H9 (cell line): ENCODE measurements around the gene OPN5. TPM values are rescaled to one million over a fixed set of nuclear protein-coding genes. Genes with fewer than 3 reads are reported as not detected.

Source experiments
- DNase-seq: peaks from one replicate; pipeline ENCODE4 v3.0.0-alpha.2; 2017
- H2AFZ ChIP-seq: one replicate; pipeline ENCODE4 v1.6.1; 2013; ENCODE audit warnings: mild to moderate bottlenecking, low read length, control low read depth, moderate library complexity
- H2AK5ac ChIP-seq: 2 replicates; pipeline ENCODE4 v1.6.1; 2013; ENCODE audit warnings: low read length, control low read depth, mixed read lengths; ENCODE audit not compliant: insufficient read length
- H2BK120ac ChIP-seq: one replicate; pipeline ENCODE4 v1.6.1; 2013; ENCODE audit warnings: low read depth, mild to moderate bottlenecking, low read length, control low read depth, inconsistent platforms; ENCODE audit not compliant: poor library complexity, severe bottlenecking
- H2BK12ac ChIP-seq: 2 replicates; pipeline ENCODE4 v1.6.1; 2013; ENCODE audit warnings: low read length, control low read depth, mixed read lengths, low read depth; ENCODE audit not compliant: insufficient read length
- H2BK15ac ChIP-seq: 2 replicates; pipeline ENCODE4 v1.6.1; 2013; ENCODE audit warnings: low read depth, low read length, control low read depth
- H2BK20ac ChIP-seq: one replicate; pipeline ENCODE4 v1.6.1; 2013; ENCODE audit warnings: low read depth, mild to moderate bottlenecking, low read length, control low read depth, inconsistent platforms; ENCODE audit not compliant: poor library complexity, severe bottlenecking
- H2BK5ac ChIP-seq: 2 replicates; pipeline ENCODE4 v1.6.1; 2013; ENCODE audit warnings: low read length, control low read depth, mixed read lengths; ENCODE audit not compliant: insufficient read length
- H3K14ac ChIP-seq: 2 replicates; pipeline ENCODE4 v1.6.1; 2013; ENCODE audit warnings: low read length, control low read depth; ENCODE audit not compliant: insufficient read depth
- H3K18ac ChIP-seq: 2 replicates; pipeline ENCODE4 v1.6.1; 2013; ENCODE audit warnings: low read depth, mild to moderate bottlenecking, mixed read lengths, low read length, control low read depth; ENCODE audit not compliant: insufficient read length
- H3K23ac ChIP-seq: 2 replicates; pipeline ENCODE4 v1.6.1; 2013; ENCODE audit warnings: low read length, control low read depth, mixed read lengths, low read depth; ENCODE audit not compliant: insufficient read length
- H3K23me2 ChIP-seq: 2 replicates; pipeline ENCODE4 v1.6.1; 2013; ENCODE audit warnings: low read depth, mild to moderate bottlenecking, mixed read lengths, low read length, control low read depth; ENCODE audit not compliant: insufficient read length, poor library complexity, severe bottlenecking
- H3K27ac ChIP-seq: 2 replicates; pipeline ENCODE4 v1.5.1; 2013; ENCODE audit warnings: low read length, control low read depth, mixed read lengths, low read depth; ENCODE audit not compliant: insufficient read length
- H3K27me3 ChIP-seq: 2 replicates; pipeline ENCODE4 v1.6.1; 2013; ENCODE audit warnings: low read length, control low read depth, inconsistent platforms; ENCODE audit not compliant: insufficient read depth
- H3K4ac ChIP-seq: 2 replicates; pipeline ENCODE4 v1.6.1; 2013; ENCODE audit warnings: low read depth, mild to moderate bottlenecking, control low read depth, inconsistent platforms, low read length, moderate library complexity
- H3K4me1 ChIP-seq: 2 replicates; pipeline ENCODE4 v1.6.1; 2013; ENCODE audit warnings: low read length, control low read depth, inconsistent platforms; ENCODE audit not compliant: insufficient read depth
- H3K4me2 ChIP-seq: 2 replicates; pipeline ENCODE4 v1.6.1; 2013; ENCODE audit warnings: low read length, control low read depth, mixed read lengths; ENCODE audit not compliant: insufficient read length, insufficient read depth
- H3K56ac ChIP-seq: 2 replicates; pipeline ENCODE4 v1.6.1; 2013; ENCODE audit warnings: low read depth, mild to moderate bottlenecking, mixed read lengths, low read length, control low read depth; ENCODE audit not compliant: insufficient read length
- H3K79me1 ChIP-seq: 2 replicates; pipeline ENCODE4 v1.6.1; 2013; ENCODE audit warnings: low read depth, mild to moderate bottlenecking, moderate library complexity, low read length, control low read depth, inconsistent platforms; ENCODE audit not compliant: insufficient read depth, poor library complexity, severe bottlenecking
- H3K79me2 ChIP-seq: 2 replicates; pipeline ENCODE4 v1.6.1; 2013; ENCODE audit warnings: low read length, control low read depth, inconsistent platforms; ENCODE audit not compliant: insufficient read depth
- H3K9ac ChIP-seq: 2 replicates; pipeline ENCODE4 v1.6.1; 2013; ENCODE audit warnings: low read length, control low read depth, mixed read lengths; ENCODE audit not compliant: insufficient read length; ENCODE audit errors: extremely low read depth
- H3K9me3 ChIP-seq: one replicate; pipeline ENCODE4 v1.6.1; 2013; ENCODE audit warnings: low read depth, low read length, inconsistent platforms; ENCODE audit not compliant: control insufficient read depth
- H3T11ph ChIP-seq: one replicate; pipeline ENCODE4 v1.6.1; 2013; ENCODE audit warnings: mild to moderate bottlenecking, low read length, control low read depth, inconsistent platforms
- H4K20me1 ChIP-seq: one replicate; pipeline ENCODE4 v1.6.1; 2013; ENCODE audit not compliant: control insufficient read depth, insufficient read length, insufficient read depth
- H4K5ac ChIP-seq: 2 replicates; pipeline ENCODE4 v1.6.1; 2013; ENCODE audit warnings: low read depth, mild to moderate bottlenecking, mixed read lengths, low read length, control low read depth; ENCODE audit not compliant: insufficient read length
- H4K8ac ChIP-seq: replicated peaks from 2 replicates; pipeline ENCODE4 v1.6.1; 2013; ENCODE audit warnings: low read length, control low read depth, mixed read lengths, low read depth; ENCODE audit not compliant: insufficient read length
- H4K91ac ChIP-seq: 2 replicates; pipeline ENCODE4 v1.6.1; 2013; ENCODE audit warnings: low read depth, mild to moderate bottlenecking, moderate library complexity, mixed read lengths, low read length, control low read depth; ENCODE audit not compliant: insufficient read length
- H3K27ac Mint-ChIP-seq, 3 experiments: 2 replicates in 2 of 3; 3 replicates in 1 of 3; pipeline ENCODE4 v1.8.0; 2020 to 2021; ENCODE audit warnings: mixed read lengths in 3 of 3, mild to moderate bottlenecking in 1 of 3, moderate library complexity in 1 of 3
- H3K27me3 Mint-ChIP-seq: 2 replicates; pipeline ENCODE4 v1.8.0; 2021; ENCODE audit warnings: low read depth, mild to moderate bottlenecking, moderate library complexity, mixed read lengths
- H3K36me3 Mint-ChIP-seq, 3 experiments: 2 replicates in 2 of 3; 3 replicates in 1 of 3; pipeline ENCODE4 v1.8.0; 2020 to 2021; ENCODE audit warnings: low read depth in 3 of 3, mixed read lengths in 3 of 3; ENCODE audit not compliant: insufficient read depth in 1 of 3
- H3K4me1 Mint-ChIP-seq, 2 experiments: 2 replicates each; pipeline ENCODE4 v1.8.0; 2020; ENCODE audit warnings: mixed read lengths in 2 of 2
- H3K4me3 Mint-ChIP-seq, 2 experiments: 2 replicates in 1 of 2; 3 replicates in 1 of 2; pipeline ENCODE4 v1.8.0; 2020 to 2021; ENCODE audit warnings: mild to moderate bottlenecking in 2 of 2, mixed read lengths in 2 of 2, moderate library complexity in 1 of 2
- H3K9me3 Mint-ChIP-seq, 2 experiments: 2 replicates in 1 of 2; 3 replicates in 1 of 2; pipeline ENCODE4 v1.8.0; 2020; ENCODE audit warnings: mild to moderate bottlenecking in 2 of 2, mixed read lengths in 2 of 2, moderate library complexity in 1 of 2
- CTCF ChIP-seq: fragments of 200-600 bp; sonication (generic); conservative IDR thresholded peaks from 3 replicates; pipeline ENCODE4 v1.8.0; 2021; ENCODE audit warnings: antibody characterized with exemption, mild to moderate bottlenecking
- WGBS: extraction: QIAGEN DNeasy Blood & Tissue Kit; methylation state at CpG from one replicate; pipeline ENCODE4 v1.1.7; 2013; ENCODE audit warnings: missing lambda C conversion rate, low lambda C conversion rate, mixed read lengths; ENCODE audit not compliant: insufficient read length; ENCODE audit errors: extremely low coverage; 5-methylcytosine and 5-hydroxymethylcytosine counted together
- total RNA-seq: library from RNA; stranded (reverse); gene quantifications from 2 replicates; pipeline ENCODE4 v1.2.1, GENCODE V29; 2021

Gene OPN5
- total RNA-seq, 1 experiment from 2014 or later: not detected

- no peaks in the 10 kb centered on the region for H3K27me3 Mint-ChIP-seq
- H4K8ac ChIP-seq: no peak overlapping the region
- H3K27ac Mint-ChIP-seq: no peak overlapping the region
- H3K36me3 Mint-ChIP-seq: no peaks in the 10 kb centered on the region
- no peak overlapping the region for H4K5ac ChIP-seq
- H3K27me3 ChIP-seq: no peaks in the 10 kb centered on the region
- no peak overlapping the region for H3K56ac ChIP-seq
- H3K4me2 ChIP-seq: no peak overlapping the region
- H3K9me3 Mint-ChIP-seq: no peaks in the 10 kb centered on the region
- H3K27ac ChIP-seq: no peak overlapping the region
- no peak overlapping the region for H3K9ac ChIP-seq
- no peak overlapping the region for H3K14ac ChIP-seq
- no peak overlapping the region for H3K4me3 Mint-ChIP-seq
- no CpG with 5 or more reads among the region's 1 CpG for WGBS
- no peak for TF ChIP-seq CTCF
- H2BK5ac ChIP-seq: no peak overlapping the region
- no peaks in the 10 kb centered on the region for H3K9me3 ChIP-seq
- DNase-seq: no peak
- no peak overlapping the region for H2AFZ ChIP-seq
- peaks cover 8 to 11% of the 10 kb centered on the region in 2 experiments; a peak in 3 of 4 replicates for H3K4me1 Mint-ChIP-seq
- H3K4ac ChIP-seq: no peak overlapping the region
- no peaks in the 10 kb centered on the region for H4K20me1 ChIP-seq
- H3T11ph ChIP-seq: no peak overlapping the region
- H2BK15ac ChIP-seq: no peak overlapping the region
- no peaks in the 10 kb centered on the region for H3K79me1 ChIP-seq
- H2BK120ac ChIP-seq: no peak overlapping the region
- H2BK20ac ChIP-seq: no peak overlapping the region
- H3K18ac ChIP-seq: no peak overlapping the region
- no peak overlapping the region for H2BK12ac ChIP-seq
- no peaks in the 10 kb centered on the region for H3K79me2 ChIP-seq
- no peaks in the 10 kb centered on the region for H3K23me2 ChIP-seq
- H3K4me1 ChIP-seq: peaks cover 4% of the 10 kb centered on the region
- no peak overlapping the region for H2AK5ac ChIP-seq
- no peak overlapping the region for H4K91ac ChIP-seq
- H3K23ac ChIP-seq: no peak overlapping the region
These were observed 93.8 kb downstream of the OPN5 start for GRCh38 chr6:47875593-47875992.

Other genes starting within 250 kb of the OPN5 start
- not detected in 2 replicates for gene ADGRF4, start 83.5 kb upstream of the OPN5 start, total RNA-seq